ENCODE measurements around the gene PLA2G4A.

Gene PLA2G4A

DNA sequence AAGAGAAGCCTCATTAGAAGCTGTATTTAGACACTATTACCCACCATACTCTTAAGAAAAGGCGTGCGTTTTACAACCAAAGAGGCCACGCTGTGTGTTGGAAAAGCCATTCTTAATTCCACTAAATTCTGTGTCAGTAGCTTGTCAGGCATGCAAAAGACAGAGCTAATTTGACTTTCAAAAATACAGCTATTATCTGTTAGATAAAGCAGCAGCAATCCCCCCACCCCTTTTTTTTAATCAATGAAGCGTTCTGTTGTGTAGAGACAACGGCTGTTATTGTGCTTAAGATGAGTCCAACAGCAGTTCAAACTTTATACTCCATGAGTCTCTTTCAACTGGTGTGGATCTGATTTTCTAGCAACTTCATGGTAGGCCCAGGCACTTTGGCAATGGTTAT is 43.5 kb downstream of the PLA2G4A start:
- TF ChIP-seq, protein P1, sequence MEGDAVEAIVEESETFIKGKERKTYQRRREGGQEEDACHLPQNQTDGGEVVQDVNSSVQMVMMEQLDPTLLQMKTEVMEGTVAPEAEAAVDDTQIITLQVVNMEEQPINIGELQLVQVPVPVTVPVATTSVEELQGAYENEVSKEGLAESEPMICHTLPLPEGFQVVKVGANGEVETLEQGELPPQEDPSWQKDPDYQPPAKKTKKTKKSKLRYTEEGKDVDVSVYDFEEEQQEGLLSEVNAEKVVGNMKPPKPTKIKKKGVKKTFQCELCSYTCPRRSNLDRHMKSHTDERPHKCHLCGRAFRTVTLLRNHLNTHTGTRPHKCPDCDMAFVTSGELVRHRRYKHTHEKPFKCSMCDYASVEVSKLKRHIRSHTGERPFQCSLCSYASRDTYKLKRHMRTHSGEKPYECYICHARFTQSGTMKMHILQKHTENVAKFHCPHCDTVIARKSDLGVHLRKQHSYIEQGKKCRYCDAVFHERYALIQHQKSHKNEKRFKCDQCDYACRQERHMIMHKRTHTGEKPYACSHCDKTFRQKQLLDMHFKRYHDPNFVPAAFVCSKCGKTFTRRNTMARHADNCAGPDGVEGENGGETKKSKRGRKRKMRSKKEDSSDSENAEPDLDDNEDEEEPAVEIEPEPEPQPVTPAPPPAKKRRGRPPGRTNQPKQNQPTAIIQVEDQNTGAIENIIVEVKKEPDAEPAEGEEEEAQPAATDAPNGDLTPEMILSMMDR (IDR thresholded peaks at IDR 0.05; ENCODE audit: low read depth, low read length) = no peak
- in situ Hi-C loops (cut with HindIII; ENCODE audit: low sequenced_read_pairs) = no loop called here
- no peak overlapping the region for H3K4me3 ChIP-seq (ENCODE audit: low read depth, low read length)
- DNase-seq (ENCODE audit: low read depth, low spot score) = no peak

DNA sequence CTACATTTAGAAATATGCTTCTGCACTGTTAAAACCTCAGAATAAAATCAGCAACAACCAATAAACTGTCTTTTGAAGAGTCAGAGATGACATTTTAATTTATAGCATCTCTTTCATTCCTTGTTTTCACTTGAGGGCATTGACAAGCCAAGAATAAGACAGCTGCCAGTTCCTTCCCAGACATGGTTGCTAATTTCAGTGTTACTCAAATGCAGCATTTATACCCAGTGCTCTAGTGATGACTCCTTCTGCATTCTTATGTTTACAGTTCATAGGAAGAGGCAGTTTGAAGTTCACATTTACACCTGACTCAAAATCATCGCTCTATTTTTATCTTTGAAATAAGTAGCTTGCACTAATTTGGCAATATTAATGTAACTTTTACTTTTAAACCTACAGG is 44.9 kb downstream of the PLA2G4A start:
- no peak for DNase-seq (ENCODE audit: low read depth, low spot score)
- no peak overlapping the region for H3K4me3 ChIP-seq (ENCODE audit: low read depth, low read length)
- TF ChIP-seq, protein P1 (IDR thresholded peaks at IDR 0.05; ENCODE audit: low read depth, low read length) = no peak
- in situ Hi-C loops (cut with HindIII; ENCODE audit: low sequenced_read_pairs) = no loop called here

DNA sequence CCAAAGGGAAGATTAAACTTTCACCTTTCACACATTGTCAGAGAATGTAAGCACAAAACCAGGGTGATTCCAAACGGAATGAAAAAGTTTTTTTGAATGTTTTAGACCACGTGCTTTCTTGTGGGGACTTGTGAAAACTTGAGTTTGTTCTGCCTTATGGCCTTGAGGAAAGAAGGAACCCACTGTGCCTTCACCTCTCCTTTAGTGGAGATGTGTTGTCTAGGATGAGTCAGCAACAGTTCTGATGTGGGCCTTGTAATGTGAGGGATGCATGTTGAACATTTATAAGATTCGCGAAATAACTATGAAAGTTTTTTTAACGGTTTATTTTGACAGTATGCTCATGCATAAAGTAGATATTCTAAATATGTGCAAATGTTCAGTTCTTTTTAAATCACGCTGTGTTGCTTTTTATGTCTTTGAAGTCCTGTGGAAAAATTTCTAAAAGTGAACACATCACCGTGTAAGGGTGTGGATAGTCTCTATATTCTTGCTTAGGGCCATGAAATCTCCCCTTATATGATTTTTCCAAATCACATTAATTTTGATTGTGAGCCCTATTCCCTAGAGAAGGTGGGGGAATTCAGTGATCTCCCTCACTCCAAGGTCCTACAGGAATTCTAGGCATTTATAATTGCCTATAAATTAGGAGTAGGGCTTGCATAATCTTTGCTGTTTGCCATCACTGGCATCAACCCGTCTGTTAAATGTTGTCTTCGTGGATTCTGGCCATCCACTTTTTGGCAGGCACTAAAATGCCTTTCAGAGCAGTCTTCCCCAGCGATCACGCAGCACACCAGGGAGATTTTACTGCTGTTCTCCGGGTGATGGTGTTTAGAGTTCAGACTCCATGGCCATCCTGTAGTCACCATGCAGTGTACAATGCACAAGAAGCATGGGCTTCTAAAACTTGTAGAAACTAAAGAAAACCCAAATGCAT is 47.4 kb downstream of the PLA2G4A start:
- in situ Hi-C loops (cut with HindIII; ENCODE audit: low sequenced_read_pairs) = no loop called here
- no peak overlapping the region for H3K4me3 ChIP-seq (ENCODE audit: low read depth, low read length)
- no peak for DNase-seq (ENCODE audit: low read depth, low spot score)
- TF ChIP-seq, protein P1 (IDR thresholded peaks at IDR 0.05; ENCODE audit: low read depth, low read length) = no peak

DNA sequence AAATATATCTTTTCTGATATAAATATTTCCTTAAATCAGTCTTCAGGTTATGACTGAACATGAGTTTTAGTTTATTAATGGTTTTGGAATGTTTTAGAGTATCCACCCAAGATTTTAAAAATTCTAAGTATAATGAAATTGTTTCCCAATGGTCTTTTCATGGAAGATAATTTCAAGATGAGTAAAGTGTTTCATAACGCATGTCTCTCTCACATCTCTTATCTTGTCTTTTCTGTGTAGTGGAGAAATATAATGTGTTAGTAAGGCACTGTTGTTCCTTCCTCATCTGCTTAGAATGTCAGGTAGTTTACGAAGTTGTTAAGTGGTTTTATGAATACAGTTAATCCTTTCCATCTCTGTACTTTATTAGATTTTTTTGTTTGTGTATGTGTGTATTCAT is 49.6 kb downstream of the PLA2G4A start:
- no peak overlapping the region for H3K4me3 ChIP-seq (ENCODE audit: low read depth, low read length)
- in situ Hi-C loops (cut with HindIII; ENCODE audit: low sequenced_read_pairs) = no loop called here
- no peak for DNase-seq (ENCODE audit: low read depth, low spot score)
- TF ChIP-seq, protein P1 (IDR thresholded peaks at IDR 0.05; ENCODE audit: low read depth, low read length) = no peak

DNA sequence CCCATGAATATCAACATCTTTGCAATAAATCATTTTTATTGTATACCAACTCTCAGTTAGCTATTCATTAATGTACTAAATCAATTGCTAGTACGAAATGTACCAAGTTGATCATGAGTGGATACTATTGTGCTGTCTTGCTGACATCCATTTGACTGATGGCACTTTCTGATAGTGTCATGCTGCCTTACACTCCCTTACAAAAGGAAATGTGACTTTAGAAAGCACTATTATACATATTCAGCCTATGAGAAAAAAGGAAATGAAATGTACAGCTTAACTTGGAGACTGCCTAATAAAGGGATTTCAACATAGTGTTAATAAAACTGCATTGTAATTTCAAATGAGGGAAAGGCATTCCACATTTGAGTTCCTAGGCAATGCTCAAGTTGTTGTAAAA is 52.2 kb downstream of the PLA2G4A start:
- DNase-seq (ENCODE audit: low read depth, low spot score) = no peak
- TF ChIP-seq, protein P1 (IDR thresholded peaks at IDR 0.05; ENCODE audit: low read depth, low read length) = no peak
- H3K4me3 ChIP-seq (ENCODE audit: low read depth, low read length) = no peak overlapping the region
- in situ Hi-C loops (cut with HindIII; ENCODE audit: low sequenced_read_pairs) = no loop called here

DNA sequence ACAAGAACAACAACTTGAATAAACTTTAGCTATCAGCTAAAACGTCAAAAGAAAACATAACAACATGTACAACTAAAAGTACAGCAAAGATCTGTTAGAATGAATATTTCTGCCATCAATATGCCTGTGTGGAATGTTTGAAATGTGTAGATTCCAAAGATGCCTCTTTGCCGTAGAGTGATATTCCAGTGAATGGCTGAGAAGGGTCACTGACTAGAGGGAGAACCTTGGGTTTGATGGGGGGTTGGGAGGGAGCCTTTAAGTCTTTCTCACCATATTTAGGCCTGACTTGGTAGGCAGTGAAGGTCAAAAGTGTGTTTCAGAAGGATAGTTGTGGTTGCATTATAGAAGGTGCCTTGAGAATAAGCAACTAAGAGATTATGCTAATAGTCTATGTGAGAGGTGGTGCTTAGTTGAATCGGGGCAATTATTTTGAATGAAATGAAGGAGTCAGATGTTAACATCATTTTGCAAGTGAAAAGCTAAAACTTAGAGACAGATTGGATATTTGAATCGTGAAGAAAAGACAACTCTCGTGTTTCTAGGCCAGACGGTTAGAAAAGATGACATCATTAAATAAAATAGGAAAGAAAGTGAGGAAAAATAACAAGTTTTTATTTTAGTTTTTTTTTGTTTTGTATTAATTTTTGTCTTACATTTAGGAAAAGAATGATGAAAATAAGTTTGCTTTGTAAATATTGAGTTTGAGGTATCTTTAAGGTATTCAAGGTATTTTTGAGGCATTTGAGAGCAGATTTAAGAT is 53.8 kb downstream of the PLA2G4A start:
- in situ Hi-C loops (cut with HindIII; ENCODE audit: low sequenced_read_pairs) = no loop called here
- TF ChIP-seq, protein P1 (IDR thresholded peaks at IDR 0.05; ENCODE audit: low read depth, low read length) = no peak
- DNase-seq (ENCODE audit: low read depth, low spot score) = no peak
- H3K4me3 ChIP-seq (ENCODE audit: low read depth, low read length) = no peak overlapping the region

Data from astrocyte of the spinal cord (primary cell).